Activated naive CD4-positive, alpha-beta T cell treated with anti-CD3 and anti-CD28 coated beads, Interleukin-2, amount 50 U/mL, for 24 hours (primary cell): ENCODE data around the gene PGS1.

Experiments
- H3K27ac Mint-ChIP-seq: one replicate; pipeline ENCODE4 v1.8.0; 2021; ENCODE audit warnings: mild to moderate bottlenecking, mixed read lengths
- H3K27me3 Mint-ChIP-seq: one replicate; pipeline ENCODE4 v1.8.0; 2021; ENCODE audit warnings: mixed read lengths
- H3K36me3 Mint-ChIP-seq: one replicate; pipeline ENCODE4 v1.8.0; 2021; ENCODE audit warnings: mixed read lengths
- H3K4me1 Mint-ChIP-seq: one replicate; pipeline ENCODE4 v1.8.0; 2021; ENCODE audit warnings: mixed read lengths
- H3K4me3 Mint-ChIP-seq: one replicate; pipeline ENCODE4 v1.8.0; 2021; ENCODE audit warnings: mild to moderate bottlenecking, mixed read lengths
- H3K9me3 Mint-ChIP-seq: one replicate; pipeline ENCODE4 v1.8.0; 2021; ENCODE audit warnings: mixed read lengths

Gene PGS1

DNA sequence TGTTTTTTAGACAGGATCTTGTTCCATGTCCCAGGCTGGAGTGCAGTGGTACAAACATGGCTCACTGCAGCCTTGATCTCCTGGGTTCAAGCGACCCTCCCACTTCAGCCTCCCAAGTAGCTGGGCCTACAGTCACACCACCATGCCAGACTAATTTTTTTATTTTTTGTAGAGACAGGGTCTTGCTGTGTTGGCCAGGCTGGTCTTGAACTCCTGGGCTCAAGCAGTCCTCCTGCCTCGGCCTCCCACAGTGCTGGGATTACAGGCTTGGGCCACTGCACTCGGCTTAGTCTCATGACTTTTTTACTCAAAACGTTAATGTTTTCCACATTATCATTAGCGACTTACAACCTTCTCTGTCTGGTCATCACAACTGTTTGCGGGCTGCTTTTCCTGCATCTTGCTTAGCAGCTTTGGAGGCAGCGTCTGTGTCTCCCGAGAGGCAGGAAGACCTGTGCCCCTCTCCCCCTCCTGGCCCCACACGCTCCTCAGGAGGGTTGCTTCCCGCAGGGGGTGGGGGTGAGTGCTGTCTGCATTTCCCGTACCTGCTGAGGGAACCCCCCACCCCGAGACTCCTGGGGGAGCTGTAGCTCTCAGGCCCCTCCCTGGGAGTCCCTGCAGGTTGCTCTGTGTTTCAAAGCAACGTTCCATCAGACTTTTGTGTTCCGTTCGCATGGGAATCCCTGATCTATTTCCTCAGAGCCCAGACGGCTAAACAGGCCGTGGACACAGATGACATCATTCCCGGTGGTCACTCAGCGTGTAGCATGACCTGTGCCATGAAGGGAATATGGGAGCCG is 52.6 kb downstream of the PGS1 start:
- no peaks in the 10 kb centered on the region for H3K27me3 Mint-ChIP-seq
- H3K4me3 Mint-ChIP-seq = no peak overlapping the region
- peaks cover 1% of the 10 kb centered on the region for H3K36me3 Mint-ChIP-seq
- H3K9me3 Mint-ChIP-seq = no peaks in the 10 kb centered on the region
- no peaks in the 10 kb centered on the region for H3K4me1 Mint-ChIP-seq
- H3K27ac Mint-ChIP-seq = peak overlapping the region; percentile 51

DNA sequence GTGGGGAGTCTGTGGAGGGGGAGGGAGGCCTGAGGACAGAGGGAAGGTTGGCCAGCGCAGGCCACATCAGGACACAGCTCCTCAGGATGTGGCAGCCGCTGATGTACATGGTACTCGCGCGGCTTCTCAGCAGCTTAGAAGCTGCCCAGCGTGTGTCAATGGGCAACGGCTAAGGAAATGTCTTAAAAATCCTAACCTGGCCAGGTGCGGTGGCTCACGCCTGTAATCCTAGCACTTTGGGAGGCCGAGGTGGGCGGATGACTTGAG is 53.2 kb downstream of the PGS1 start:
- peaks cover 1% of the 10 kb centered on the region for H3K36me3 Mint-ChIP-seq
- no peak overlapping the region for H3K4me3 Mint-ChIP-seq
- no peaks in the 10 kb centered on the region for H3K9me3 Mint-ChIP-seq
- no peaks in the 10 kb centered on the region for H3K4me1 Mint-ChIP-seq
- H3K27me3 Mint-ChIP-seq = no peaks in the 10 kb centered on the region
- H3K27ac Mint-ChIP-seq = peak overlapping the region; percentile 51

DNA sequence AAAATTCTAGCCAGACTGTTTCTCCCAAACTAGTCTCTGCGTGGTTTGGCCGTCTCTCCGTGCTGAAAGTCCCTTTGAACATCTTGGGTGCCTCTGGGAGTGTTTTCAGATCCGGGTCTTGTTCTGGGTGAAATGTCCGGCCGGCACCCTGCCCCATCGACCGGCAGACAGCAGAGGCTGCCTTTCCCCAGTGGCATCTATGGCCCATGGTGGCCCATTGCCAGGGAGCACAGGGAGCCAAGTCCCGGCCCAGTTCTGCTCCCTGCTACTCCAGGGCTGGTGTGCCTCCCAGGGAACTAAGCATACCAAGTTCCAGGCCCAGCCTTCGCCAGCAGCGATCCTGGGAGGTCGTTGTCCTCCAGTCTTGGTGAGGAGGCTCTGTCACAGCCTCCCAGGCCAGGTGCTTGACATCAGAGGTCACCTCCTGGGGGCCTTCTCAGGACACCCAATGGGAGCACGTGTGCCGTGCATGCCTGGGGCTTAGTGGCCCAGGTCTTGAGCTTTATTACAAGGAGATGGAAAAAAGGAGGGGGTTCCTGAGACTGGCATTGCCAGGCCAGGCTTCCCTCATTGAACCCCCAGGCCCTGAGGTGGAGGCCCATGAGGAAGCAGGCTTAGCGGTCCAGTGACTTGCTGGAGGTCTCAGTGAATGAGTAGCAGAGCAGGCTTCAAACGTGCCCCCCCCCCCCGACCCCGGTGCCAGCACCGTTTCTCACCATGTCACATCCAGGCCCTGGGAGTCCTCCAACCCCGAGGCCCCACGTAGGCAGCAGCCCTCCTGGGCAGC is 54.0 kb downstream of the PGS1 start:
- no peaks in the 10 kb centered on the region for H3K4me1 Mint-ChIP-seq
- peaks cover 1% of the 10 kb centered on the region for H3K36me3 Mint-ChIP-seq
- H3K27ac Mint-ChIP-seq = no peak overlapping the region

DNA sequence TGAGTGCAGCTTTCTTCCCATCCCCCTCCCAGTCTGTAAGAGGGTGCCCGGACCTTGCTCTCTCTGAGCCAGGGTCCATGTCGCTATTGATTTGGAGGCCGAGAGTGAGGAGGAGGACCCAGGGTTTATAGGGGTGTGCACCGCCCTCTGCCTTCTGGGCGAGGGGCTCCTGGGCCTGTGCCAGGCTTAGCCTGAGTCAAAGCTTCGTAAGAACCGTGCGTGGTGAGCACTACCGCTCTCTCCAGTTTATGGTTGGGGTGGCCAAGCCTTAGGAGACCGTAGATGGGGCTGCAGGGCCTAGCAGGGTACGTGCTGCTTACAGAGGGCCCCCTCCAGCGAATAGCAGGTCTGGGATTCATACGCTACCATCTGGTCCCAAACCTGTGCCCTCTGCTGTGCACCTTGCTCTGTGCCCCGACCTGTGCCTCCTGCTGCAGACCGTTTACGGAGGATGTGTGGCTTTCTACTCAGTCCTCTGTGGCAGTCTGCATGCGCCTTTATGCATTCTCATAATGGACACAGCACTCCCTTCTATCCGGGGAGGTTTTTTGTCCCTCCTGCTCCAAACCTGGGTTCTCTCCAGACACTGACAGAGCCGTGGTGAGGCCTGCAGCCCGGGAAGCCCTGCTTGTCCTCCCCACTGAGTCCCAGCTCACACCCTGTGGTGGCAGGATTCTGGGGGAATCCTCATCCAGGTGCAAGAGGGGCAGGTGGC is 54.7 kb downstream of the PGS1 start:
- Mint-ChIP-seq H3K27ac (no peak overlapping the region), H3K4me1 (no peaks in the 10 kb centered on the region), H3K36me3 (peaks cover 1% of the 10 kb centered on the region), H3K9me3 (no peaks in the 10 kb centered on the region), H3K27me3 (no peaks in the 10 kb centered on the region), H3K4me3 (no peak overlapping the region)

More for the DNA sequence above, 54.0 kb downstream of the PGS1 start:
- H3K4me3 Mint-ChIP-seq = no peak overlapping the region
- no peaks in the 10 kb centered on the region for H3K27me3 Mint-ChIP-seq
- H3K9me3 Mint-ChIP-seq = no peaks in the 10 kb centered on the region

DNA sequence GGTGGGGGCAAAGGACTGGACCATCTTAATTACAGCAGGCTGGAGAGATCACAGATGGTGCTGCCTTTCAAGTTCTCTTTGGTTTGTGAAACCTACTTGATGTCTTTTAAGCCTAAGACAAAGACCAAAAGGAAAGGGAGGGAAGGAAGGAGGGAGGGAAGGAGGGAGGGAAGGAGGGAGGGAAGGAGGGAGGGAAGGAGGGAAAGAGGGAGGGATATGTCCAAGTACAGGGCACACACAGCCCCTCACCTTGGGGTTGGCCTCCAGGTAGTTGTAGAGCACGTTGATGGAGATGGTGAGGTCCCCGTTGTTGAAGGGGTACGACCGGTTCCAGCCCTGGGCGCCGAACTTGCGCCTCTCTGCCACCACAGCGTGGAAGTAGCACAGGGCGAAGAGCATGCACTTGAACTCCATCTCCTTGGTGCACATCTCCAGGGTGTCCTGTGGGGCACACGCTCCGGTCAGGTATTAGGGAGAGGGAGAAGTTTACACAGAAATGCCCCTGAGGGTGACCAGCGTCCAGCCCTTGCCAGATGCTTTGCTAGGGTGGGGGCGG is 55.4 kb downstream of the PGS1 start:
- no peaks in the 10 kb centered on the region for H3K4me1 Mint-ChIP-seq
- H3K36me3 Mint-ChIP-seq = peaks cover under 1% of the 10 kb centered on the region
- H3K9me3 Mint-ChIP-seq = no peaks in the 10 kb centered on the region
- no peak overlapping the region for H3K4me3 Mint-ChIP-seq
- no peaks in the 10 kb centered on the region for H3K27me3 Mint-ChIP-seq
- H3K27ac Mint-ChIP-seq = no peak overlapping the region

DNA sequence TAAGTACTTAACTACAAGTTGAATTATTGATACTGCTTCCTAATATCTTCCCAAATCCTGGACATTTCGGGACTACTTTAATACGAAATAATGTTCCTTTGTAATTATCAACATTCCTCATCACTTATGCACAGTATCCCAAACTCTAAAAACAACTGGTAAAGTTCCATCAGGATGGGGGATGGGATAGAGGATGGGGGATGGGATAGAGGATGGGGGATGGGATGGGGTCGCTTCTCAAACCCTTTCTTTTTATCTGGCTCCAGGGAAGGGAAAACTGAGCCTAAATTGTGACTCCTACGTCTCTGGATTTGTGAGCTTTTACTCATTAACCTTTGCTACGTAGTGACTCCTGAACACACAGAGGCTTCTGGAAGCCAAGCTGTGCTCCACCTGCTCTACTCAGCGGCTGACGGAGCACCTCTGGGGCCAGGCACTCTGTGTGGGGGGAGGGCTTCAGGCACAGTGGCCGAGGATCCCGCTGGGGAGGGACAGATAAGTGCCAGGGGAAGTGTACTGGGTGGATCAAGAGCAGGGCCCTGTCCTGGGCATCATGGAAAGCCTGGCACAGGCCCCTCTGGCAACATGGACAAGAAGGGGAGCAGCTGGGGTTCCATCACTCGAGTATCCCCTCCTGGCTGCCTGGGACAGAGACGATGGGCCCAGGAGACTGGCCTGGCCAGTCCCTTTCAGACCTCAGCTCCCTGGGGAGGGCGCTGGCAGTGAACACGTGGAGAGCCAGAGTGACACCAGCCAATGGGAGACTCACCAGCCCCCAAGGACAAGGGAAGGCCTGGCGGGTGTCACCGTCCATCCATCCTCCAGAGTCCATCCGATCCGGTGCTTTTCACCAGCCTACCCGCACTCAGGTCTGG is 56.2 kb downstream of the PGS1 start:
- H3K36me3 Mint-ChIP-seq = no peaks in the 10 kb centered on the region
- no peak overlapping the region for H3K27ac Mint-ChIP-seq
- no peaks in the 10 kb centered on the region for H3K4me1 Mint-ChIP-seq
- H3K9me3 Mint-ChIP-seq = no peaks in the 10 kb centered on the region
- H3K27me3 Mint-ChIP-seq = no peaks in the 10 kb centered on the region
- H3K4me3 Mint-ChIP-seq = no peak overlapping the region

DNA sequence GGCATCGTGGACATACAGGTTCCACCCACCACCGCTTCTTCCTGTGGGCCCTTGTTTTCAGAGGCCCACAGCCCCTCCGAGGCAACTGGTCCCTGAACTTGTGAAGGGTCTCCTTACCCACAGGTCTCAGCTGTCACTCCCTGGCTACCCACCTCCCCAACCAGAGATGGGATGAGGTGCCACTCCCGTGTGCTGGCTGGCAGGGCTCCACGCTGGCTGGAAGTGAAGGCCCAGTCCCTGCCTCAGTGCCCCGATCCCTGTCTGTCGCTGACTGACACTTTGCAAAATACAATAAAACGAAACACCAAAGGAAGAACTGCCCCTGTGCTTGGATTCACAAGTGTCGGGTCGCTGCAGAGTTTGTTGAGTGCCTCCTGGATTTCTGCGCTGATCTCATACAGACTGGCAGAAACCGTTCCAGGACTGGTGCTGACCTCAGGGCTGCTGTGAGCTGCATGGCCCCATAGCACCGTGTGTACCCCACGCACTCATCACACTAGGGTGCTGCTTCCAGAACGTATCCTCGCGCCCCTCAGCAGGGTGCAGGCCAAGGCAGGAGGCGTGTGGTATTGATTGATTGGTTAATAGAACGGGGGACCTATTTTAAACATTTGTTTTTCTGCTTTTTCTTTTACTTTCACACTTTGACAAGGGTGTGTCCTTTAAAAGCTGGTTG is 57.0 kb downstream of the PGS1 start:
- H3K27me3 Mint-ChIP-seq = no peaks in the 10 kb centered on the region
- H3K9me3 Mint-ChIP-seq = no peaks in the 10 kb centered on the region
- H3K4me1 Mint-ChIP-seq = no peaks in the 10 kb centered on the region
- H3K27ac Mint-ChIP-seq = peak overlapping the region; percentile 47
- H3K36me3 Mint-ChIP-seq = no peaks in the 10 kb centered on the region
- H3K4me3 Mint-ChIP-seq = no peak overlapping the region

DNA sequence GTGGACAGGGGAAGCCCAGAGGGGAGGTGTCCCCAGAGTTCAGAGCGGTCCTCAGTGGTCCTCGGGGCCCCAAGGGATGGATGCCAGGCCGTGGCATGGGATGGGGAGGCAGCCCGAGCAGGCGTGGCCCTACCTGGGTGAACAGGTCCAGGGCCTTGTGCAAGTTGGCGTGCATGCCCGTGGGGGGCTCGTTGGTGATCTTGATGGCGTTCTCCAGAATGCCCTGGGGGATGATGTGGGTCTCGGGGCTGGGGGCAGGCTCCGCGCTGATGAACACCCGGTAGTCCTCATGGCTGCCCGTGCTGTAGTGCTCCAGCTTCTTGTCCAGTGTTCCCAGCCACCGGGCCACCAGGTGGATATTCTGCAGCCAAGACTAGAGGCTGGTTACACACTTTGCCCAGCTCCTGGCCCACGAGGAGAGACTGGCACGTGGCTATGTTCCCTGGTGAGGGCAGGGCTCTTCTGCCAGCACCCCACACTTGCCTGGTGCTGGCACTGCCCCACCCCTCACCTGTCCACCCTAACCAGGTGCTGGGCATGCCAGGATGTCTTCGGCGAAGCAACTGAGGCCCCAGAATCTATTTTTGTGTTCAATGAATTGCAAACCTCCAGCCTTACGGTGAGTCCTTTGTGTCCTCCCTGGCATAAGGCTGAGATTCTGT is 59.2 kb downstream of the PGS1 start:
- Mint-ChIP-seq H3K4me1 (no peaks in the 10 kb centered on the region), H3K27ac (no peak overlapping the region), H3K36me3 (no peaks in the 10 kb centered on the region), H3K27me3 (no peaks in the 10 kb centered on the region), H3K9me3 (no peaks in the 10 kb centered on the region), H3K4me3 (no peak overlapping the region)

DNA sequence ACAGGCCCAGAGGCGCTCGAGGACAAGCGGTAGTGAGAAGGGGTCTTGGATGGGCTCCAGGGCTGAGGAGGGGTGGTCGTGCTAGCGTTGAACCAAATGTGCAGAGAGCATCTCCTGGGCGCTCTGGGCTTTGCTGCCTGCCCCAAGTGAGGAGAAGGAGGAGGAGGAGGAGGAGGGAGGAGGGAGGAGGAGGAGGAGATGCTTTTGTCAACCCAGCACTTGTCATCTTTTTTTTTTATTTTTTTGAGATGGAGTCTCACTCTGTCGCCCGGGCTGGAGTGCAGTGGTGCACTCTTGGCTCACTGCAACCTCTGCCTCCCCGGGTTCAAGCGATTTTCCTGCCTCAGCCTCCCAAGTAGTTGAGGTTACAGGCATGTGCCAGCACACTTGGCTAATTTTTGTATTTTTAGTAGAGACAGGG is 59.8 kb downstream of the PGS1 start:
- no peak overlapping the region for H3K27ac Mint-ChIP-seq
- no peaks in the 10 kb centered on the region for H3K4me1 Mint-ChIP-seq
- H3K4me3 Mint-ChIP-seq = no peak overlapping the region
- no peaks in the 10 kb centered on the region for H3K9me3 Mint-ChIP-seq
- H3K27me3 Mint-ChIP-seq = no peaks in the 10 kb centered on the region
- no peaks in the 10 kb centered on the region for H3K36me3 Mint-ChIP-seq

DNA sequence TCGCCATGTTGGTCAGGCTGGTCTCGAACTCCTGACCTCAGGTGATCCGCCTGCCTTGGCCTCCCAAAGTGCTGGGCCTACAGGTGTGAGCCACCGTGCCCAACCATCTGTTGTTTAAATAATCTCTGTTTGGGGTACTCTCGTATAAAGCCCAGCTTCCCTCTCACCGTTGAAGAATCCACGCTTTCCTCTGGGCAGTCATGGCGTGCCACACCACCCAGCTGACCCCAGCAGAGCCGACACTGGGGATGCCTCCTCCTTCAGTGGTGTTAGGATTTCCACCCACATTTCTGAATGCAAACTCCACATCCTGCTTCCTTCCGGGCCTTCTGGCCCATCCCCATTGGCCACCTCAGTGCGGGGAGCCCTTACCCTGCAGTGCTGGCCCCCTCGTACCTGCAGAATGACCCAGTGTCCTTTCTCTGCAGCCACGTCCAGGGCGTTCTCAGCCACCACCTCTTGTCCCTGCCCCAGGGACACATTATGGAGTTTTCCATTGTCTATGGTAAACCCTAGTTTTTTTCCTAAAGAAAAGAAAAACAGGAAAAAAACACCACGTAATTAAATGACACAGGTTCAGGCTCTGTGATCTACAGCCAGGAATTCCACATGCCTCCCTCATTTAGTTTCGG is 60.4 kb downstream of the PGS1 start:
- no peaks in the 10 kb centered on the region for H3K27me3 Mint-ChIP-seq
- H3K4me1 Mint-ChIP-seq = no peaks in the 10 kb centered on the region
- H3K27ac Mint-ChIP-seq = peak overlapping the region; percentile 38
- no peaks in the 10 kb centered on the region for H3K9me3 Mint-ChIP-seq
- no peak overlapping the region for H3K4me3 Mint-ChIP-seq
- H3K36me3 Mint-ChIP-seq = no peaks in the 10 kb centered on the region

DNA sequence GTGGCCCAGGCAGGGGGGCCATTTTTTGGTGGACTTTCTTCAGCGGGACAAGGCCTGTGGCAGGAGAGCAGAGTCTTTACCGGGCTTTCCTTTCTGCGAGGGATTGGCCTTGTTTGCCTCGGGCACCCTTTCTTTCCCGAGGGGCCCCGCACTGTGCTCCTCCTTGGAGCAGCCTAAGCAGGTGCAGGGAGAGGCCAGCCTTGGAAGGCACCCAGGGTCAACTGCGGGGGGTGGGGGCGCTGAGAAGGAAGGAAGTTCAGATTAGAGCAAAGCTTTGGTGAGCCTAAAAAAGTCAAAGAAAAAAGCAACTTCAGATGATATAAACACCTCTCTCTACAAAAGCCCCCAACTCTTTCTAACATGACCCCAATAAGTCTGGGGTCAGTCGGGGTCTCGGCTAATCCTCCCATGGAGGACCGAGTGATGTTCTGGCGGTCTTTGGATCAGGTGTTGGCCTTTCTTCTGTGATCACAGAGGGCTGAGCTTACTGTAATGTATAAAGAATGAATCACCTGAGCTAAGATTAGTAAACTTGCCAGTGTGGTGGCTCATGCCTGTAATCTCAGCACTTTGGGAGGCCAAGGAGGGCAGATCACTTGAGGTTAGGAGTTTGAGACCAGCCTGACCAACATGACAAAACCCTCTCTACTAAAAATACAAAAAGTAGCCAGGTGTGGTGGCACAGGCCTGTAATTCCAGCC is 63.0 kb downstream of the PGS1 start:
- H3K4me1 Mint-ChIP-seq = no peaks in the 10 kb centered on the region

DNA sequence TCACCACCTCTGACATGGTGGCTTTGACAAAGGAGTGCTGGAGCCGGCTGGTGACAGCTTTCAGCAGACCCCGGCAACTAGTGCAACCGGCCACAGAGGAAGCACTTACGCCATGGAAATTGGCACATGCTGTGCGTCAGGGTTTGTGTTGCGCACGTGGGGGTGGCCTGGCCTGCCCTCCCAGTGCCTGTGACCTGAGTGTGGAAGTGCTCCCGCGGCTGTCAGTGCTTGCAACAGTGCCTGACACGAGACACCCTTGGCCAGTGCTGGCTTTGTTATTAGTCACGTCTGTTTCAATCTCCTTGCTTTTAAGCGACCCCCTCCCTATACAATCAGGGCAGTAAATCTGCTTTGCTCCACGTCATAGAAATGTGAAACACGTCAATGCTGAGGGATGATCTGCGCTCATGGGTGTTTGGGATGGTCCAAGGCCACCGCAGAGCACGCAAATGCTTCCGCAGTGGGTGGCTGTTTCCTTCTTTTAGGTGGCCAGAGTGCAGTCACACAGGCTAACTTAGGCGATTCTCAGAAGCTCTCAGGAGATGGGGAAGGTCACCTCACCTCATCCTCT is 64.3 kb downstream of the PGS1 start:
- Mint-ChIP-seq H3K9me3 (no peaks in the 10 kb centered on the region), H3K4me3 (no peak overlapping the region), H3K27ac (no peak overlapping the region), H3K4me1 (no peaks in the 10 kb centered on the region), H3K27me3 (no peaks in the 10 kb centered on the region), H3K36me3 (no peaks in the 10 kb centered on the region)

More for the DNA sequence above, 63.0 kb downstream of the PGS1 start:
- Mint-ChIP-seq H3K27ac (no peak overlapping the region), H3K4me3 (no peak overlapping the region), H3K27me3 (no peaks in the 10 kb centered on the region), H3K36me3 (no peaks in the 10 kb centered on the region), H3K9me3 (no peaks in the 10 kb centered on the region)

DNA sequence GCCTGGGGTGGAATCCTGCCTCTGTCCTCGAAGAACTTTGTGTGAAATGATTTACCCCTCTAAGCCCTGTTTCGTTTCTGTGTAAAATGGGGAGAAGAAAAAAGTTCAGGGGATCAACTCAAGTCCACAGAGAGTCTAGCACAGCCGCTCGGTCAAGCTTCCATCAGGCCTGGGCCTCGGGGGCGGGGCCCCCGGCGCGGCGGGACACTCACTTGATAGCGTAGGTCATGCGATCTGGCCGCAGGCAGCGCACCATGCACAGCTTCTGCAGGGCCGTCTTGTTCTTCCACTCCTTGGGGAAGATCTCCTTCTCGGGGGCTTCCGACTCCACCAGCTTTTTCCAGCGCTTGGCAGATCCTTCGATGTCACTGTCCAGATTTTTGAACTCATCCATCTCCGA is 65.9 kb downstream of the PGS1 start:
- Mint-ChIP-seq H3K4me3 (no peak overlapping the region), H3K9me3 (no peaks in the 10 kb centered on the region), H3K27me3 (no peaks in the 10 kb centered on the region), H3K4me1 (no peaks in the 10 kb centered on the region), H3K27ac (no peak overlapping the region), H3K36me3 (no peaks in the 10 kb centered on the region)
